HUES6 (cell line): ENCODE measurements around the gene PHLDA3.

Experiments
- H3K27ac ChIP-seq: 2 replicates; pipeline ENCODE4 v1.7.0; 2013; ENCODE audit warnings: low read depth, mild to moderate bottlenecking, low read length, inconsistent platforms
- H3K27me3 ChIP-seq: 2 replicates; pipeline ENCODE4 v1.6.1; 2013; ENCODE audit warnings: low read length; ENCODE audit not compliant: control insufficient read depth, insufficient read depth
- H3K36me3 ChIP-seq: 2 replicates; pipeline ENCODE4 v1.6.1; 2013; ENCODE audit warnings: low read length; ENCODE audit not compliant: control insufficient read depth, insufficient read depth
- H3K4me1 ChIP-seq: 2 replicates; pipeline ENCODE4 v1.6.1; 2013; ENCODE audit warnings: low read length; ENCODE audit not compliant: control insufficient read depth, insufficient read depth
- H3K4me3 ChIP-seq: 2 replicates; pipeline ENCODE4 v1.5.1; 2013; ENCODE audit warnings: low read depth, low read length
- H3K9ac ChIP-seq: one replicate; pipeline ENCODE4 v1.6.1; 2013; ENCODE audit warnings: mild to moderate bottlenecking, low read length
- H3K9me3 ChIP-seq: 2 replicates; pipeline ENCODE4 v1.6.1; 2013; ENCODE audit warnings: low read depth, low read length; ENCODE audit not compliant: control insufficient read depth, insufficient read depth

PHLDA3 gene

GRCh38 chr1:201460814-201461644 lies 8.0 kb downstream of the PHLDA3 start:
- peaks cover 28% of the 10 kb centered on the region for H3K4me1 ChIP-seq
- H3K9me3 ChIP-seq, result no peaks in the 10 kb centered on the region
- H3K27ac ChIP-seq, result no peak overlapping the region
- H3K27me3 ChIP-seq, result no peaks in the 10 kb centered on the region
- H3K36me3 ChIP-seq, result peaks cover 20% of the 10 kb centered on the region
- no peak overlapping the region for H3K9ac ChIP-seq
- H3K4me3 ChIP-seq, result no peak overlapping the region

GRCh38 chr1:201459775-201460174 lies 9.2 kb downstream of the PHLDA3 start:
- no peak overlapping the region for H3K27ac ChIP-seq
- H3K36me3 ChIP-seq, result peaks cover 7% of the 10 kb centered on the region
- H3K27me3 ChIP-seq, result no peaks in the 10 kb centered on the region
- no peak overlapping the region for H3K4me3 ChIP-seq
- H3K9ac ChIP-seq, result no peak overlapping the region
- H3K4me1 ChIP-seq, result peaks cover 36% of the 10 kb centered on the region
- no peaks in the 10 kb centered on the region for H3K9me3 ChIP-seq

DNA sequence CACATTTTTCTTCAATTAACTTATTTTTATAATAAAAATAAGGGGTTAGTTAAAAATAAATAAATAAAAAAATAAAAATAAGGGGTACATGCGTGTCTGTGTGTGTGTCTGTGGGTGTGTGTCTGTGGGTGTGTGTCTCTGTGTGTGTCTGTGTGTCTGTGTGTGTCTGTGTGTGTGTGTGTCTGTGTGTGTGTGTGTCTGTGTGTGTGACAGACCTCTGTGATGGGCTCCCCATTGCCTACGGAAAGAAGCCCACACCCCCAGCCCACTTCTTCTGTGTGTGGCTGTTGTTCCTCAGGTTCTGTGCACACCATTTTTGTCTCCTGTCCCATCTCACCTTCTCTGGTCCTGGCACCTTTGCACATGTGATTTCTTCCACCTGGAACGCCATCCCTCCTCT lies 9.9 kb downstream of the PHLDA3 start:
- Histone ChIP-seq H3K9ac (no peak overlapping the region), H3K36me3 (0 out of 2 replicates have a peak, but pooled peaks cover under 1% of the 10 kb centered on the region), H3K27me3 (no peaks in the 10 kb centered on the region), H3K4me3 (no peak overlapping the region), H3K9me3 (no peaks in the 10 kb centered on the region), H3K4me1 (peaks cover 36% of the 10 kb centered on the region), H3K27ac (no peak overlapping the region)

GRCh38 chr1:201457508-201457960 lies 11.5 kb downstream of the PHLDA3 start:
- H3K4me1 ChIP-seq, result peaks cover 36% of the 10 kb centered on the region
- H3K9me3 ChIP-seq, result no peaks in the 10 kb centered on the region
- H3K9ac ChIP-seq, result no peak overlapping the region
- no peak overlapping the region for H3K27ac ChIP-seq
- H3K27me3 ChIP-seq, result no peaks in the 10 kb centered on the region
- no peaks in the 10 kb centered on the region for H3K36me3 ChIP-seq
- no peak overlapping the region for H3K4me3 ChIP-seq

DNA sequence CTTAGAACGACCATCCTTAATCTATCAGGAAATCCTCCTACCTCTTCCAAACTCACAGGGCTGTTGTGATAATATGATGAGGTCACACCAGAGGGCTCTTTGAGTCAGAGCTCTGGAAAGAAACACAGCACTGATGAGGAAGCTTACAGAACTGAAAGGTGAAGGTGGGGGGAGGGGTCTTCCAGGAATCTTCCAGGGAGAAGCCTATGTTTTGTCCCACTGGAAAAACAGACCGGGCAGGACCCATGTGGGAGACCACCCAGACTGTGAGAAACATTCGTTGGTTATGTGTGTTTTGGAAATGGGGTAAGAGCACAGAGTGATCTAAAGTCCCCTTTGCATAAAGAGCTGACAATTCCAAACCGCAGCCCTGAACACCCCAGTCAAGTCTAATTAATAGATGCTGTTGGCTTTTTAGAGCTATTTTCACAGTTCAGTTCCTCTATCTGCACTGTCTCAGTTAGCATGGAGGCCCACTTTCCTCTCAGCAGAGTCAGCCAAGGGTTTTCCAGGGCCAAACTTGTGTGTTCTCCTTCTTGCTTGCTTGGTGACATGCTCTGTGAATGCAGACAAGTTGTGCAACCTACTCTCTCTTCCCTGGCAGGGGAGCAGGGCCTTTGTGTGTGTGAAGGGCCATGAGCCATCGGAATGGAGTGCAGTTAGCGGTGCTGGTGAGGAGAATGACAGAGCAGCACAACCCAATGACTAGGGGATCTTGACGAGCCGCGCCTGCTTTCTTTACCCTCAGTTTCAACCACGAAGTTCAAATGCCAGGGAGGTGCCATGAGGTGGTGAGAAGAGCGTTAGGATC lies 12.3 kb downstream of the PHLDA3 start:
- H3K9ac ChIP-seq, result peak overlapping the region; percentile 27
- H3K4me1 ChIP-seq, result peaks cover 31% of the 10 kb centered on the region
- H3K9me3 ChIP-seq, result no peaks in the 10 kb centered on the region
- no peaks in the 10 kb centered on the region for H3K27me3 ChIP-seq
- no peak overlapping the region for H3K4me3 ChIP-seq
- no peaks in the 10 kb centered on the region for H3K36me3 ChIP-seq
- no peak overlapping the region for H3K27ac ChIP-seq

GRCh38 chr1:201455098-201455497 lies 13.9 kb downstream of the PHLDA3 start:
- Histone ChIP-seq H3K9ac (no peak overlapping the region), H3K36me3 (no peaks in the 10 kb centered on the region), H3K9me3 (no peaks in the 10 kb centered on the region), H3K27ac (no peak overlapping the region), H3K27me3 (no peaks in the 10 kb centered on the region), H3K4me1 (peaks cover 36% of the 10 kb centered on the region), H3K4me3 (no peak overlapping the region)

GRCh38 chr1:201454608-201455007 lies 14.4 kb downstream of the PHLDA3 start:
- Histone ChIP-seq H3K36me3 (no peaks in the 10 kb centered on the region), H3K4me3 (no peak overlapping the region), H3K4me1 (peaks cover 41% of the 10 kb centered on the region), H3K27me3 (no peaks in the 10 kb centered on the region), H3K27ac (no peak overlapping the region), H3K9me3 (no peaks in the 10 kb centered on the region), H3K9ac (no peak overlapping the region)

GRCh38 chr1:201452866-201453265 lies 16.1 kb downstream of the PHLDA3 start:
- Histone ChIP-seq H3K9me3 (no peaks in the 10 kb centered on the region), H3K4me1 (peaks cover 54% of the 10 kb centered on the region), H3K27ac (no peak overlapping the region), H3K9ac (no peak overlapping the region), H3K4me3 (no peak overlapping the region), H3K27me3 (no peaks in the 10 kb centered on the region), H3K36me3 (no peaks in the 10 kb centered on the region)

DNA sequence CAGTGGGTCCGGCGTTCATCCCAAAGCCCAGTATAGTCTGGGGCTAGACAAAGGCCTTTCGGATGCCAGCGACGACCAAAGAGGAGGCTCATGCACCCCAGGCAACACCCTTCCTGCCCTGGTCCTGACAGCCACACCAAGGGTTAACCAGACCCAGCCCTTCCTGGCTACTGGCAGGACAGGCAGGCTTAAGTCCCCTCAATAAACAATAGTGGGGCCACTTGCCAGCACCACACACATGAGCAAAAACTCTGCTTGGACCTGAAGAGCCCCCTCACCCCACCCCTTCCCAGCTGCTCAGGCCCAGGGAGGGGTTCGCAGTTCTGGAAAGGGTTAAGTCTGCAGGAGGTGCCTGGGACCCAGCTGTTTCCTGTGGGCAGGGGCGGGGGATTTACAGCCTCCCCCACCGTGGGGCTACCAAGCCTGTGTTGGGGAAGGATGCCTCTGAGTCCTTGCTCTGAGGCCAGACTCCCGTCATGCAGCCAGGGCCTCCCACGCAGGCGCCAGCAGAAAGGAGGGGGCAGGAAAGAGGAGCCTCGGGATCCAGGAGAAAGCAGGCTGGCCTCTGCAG lies 18.2 kb downstream of the PHLDA3 start:
- no peaks in the 10 kb centered on the region for H3K36me3 ChIP-seq
- no peaks in the 10 kb centered on the region for H3K9me3 ChIP-seq
- H3K27me3 ChIP-seq, result no peaks in the 10 kb centered on the region
- no peak overlapping the region for H3K4me3 ChIP-seq
- H3K27ac ChIP-seq, result no peak overlapping the region
- H3K9ac ChIP-seq, result no peak overlapping the region
- peaks cover 35% of the 10 kb centered on the region for H3K4me1 ChIP-seq

GRCh38 chr1:201448990-201449389 lies 20.0 kb downstream of the PHLDA3 start:
- no peaks in the 10 kb centered on the region for H3K9me3 ChIP-seq
- no peak overlapping the region for H3K4me3 ChIP-seq
- no peak overlapping the region for H3K9ac ChIP-seq
- no peaks in the 10 kb centered on the region for H3K36me3 ChIP-seq
- H3K4me1 ChIP-seq, result peaks cover 35% of the 10 kb centered on the region
- no peak overlapping the region for H3K27ac ChIP-seq
- no peaks in the 10 kb centered on the region for H3K27me3 ChIP-seq
